ENCODE measurements around the gene KLHL25. TPM values are rescaled to one million over a fixed set of nuclear protein-coding genes. Genes with fewer than 3 reads are reported as not detected.

Gene KLHL25
- total RNA-seq, 1 donor from 2014 or later, result 4.0 TPM

DNA sequence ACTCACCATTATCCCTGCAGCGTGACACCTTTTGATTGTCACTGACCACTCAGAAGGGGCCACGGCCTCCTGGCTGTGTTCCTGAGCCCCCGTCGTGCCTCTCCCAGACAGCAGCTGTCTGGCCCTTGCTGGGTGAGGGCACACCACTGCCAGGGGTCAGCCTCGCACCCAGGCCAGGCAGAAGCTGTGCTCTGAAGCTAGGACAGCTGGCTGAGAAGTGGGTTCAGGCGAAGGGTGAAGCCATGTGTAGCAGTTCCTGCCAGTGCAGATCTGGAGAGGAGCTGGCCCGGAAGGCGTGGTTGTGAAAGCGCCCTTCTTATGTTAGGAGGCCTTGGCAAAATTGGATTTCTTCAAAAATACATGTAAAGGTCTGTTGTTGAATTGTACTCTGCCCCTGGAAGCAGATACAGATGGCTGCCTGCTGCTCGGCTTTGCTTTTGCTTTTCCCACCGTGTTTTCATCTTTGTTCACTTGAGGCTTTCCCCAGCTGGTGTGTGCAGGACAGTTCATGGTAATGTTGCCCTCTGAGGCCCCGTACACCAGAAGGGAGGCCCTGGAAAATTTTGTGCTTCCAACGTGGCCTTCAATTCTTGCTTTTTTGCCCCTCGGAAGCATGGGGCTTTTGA lies 49.1 kb downstream of the KLHL25 start:
- H3K36me3 ChIP-seq, result peaks cover 83% of the 10 kb centered on the region
- peak overlapping the region; percentile 2 for H3K27ac ChIP-seq (replicated peaks)
- no peak for TF ChIP-seq CTCF (IDR thresholded peaks at IDR 0.05; ENCODE audit: borderline replicate concordance)
- no peaks in the 10 kb centered on the region for H3K9me3 ChIP-seq (replicated peaks)
- DNase-seq, result no peak
- peaks cover 89% of the 10 kb centered on the region for H3K4me1 ChIP-seq
- intact Hi-C loops (cut with micrococcal nuclease), result no loop called here
- H3K27me3 ChIP-seq (ENCODE audit: low read depth), result no peaks in the 10 kb centered on the region
- H3K4me3 ChIP-seq, result no peak overlapping the region

DNA sequence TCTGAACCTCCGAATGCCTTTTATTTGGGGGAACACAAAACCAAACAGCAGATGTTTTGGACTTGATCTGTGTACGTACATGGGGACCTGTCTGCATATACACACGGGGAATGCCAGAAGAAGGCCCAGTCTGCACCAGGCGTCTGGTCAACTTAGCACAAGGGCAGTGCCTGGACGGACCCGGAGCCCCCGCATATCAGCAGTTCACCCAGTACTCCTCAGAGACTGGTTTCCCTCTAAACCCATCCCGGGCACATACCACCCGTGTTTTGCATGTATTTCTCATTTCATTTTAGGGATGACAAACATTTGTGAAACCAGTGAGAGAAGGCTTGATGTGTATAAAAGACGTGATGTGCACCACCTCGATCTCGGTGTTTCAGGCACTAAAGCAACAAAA lies 49.7 kb downstream of the KLHL25 start:
- H3K36me3 ChIP-seq, result peaks cover 88% of the 10 kb centered on the region
- no peaks in the 10 kb centered on the region for H3K27me3 ChIP-seq (ENCODE audit: low read depth)
- H3K4me3 ChIP-seq, result no peak overlapping the region
- TF ChIP-seq CTCF (IDR thresholded peaks at IDR 0.05; ENCODE audit: borderline replicate concordance), result no peak
- no peak overlapping the region for H3K27ac ChIP-seq (replicated peaks)
- DNase-seq, result no peak
- peaks cover 83% of the 10 kb centered on the region for H3K4me1 ChIP-seq
- H3K9me3 ChIP-seq (replicated peaks), result no peaks in the 10 kb centered on the region
- intact Hi-C loops (cut with micrococcal nuclease), result no loop called here

DNA sequence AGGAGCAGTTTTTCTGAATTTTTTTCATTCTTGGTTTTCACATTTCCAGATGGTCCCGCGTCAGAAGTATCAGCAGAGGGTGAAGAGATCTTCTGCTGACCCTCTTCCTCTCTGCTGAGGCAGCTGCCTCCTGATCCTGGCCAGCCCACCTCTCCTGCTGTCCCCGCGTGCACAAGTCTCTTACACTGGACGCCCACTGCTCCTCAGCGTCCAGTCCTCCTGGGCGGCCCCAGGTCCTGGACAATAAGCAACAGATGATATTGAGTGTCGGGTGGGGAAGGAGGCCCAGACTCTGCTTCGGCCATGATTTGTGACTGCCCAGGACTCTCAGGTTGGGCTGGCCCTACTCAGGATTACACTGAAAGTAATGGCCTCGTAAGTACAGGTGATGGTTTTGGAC lies 50.1 kb downstream of the KLHL25 start:
- Histone ChIP-seq H3K27ac (replicated peaks) (no peak overlapping the region), H3K4me3 (no peak overlapping the region), H3K27me3 (ENCODE audit: low read depth) (no peaks in the 10 kb centered on the region), H3K36me3 (peaks cover 91% of the 10 kb centered on the region), H3K9me3 (replicated peaks) (no peaks in the 10 kb centered on the region), H3K4me1 (peaks cover 78% of the 10 kb centered on the region)
- intact Hi-C loops (cut with micrococcal nuclease), result no loop called here
- no peak for DNase-seq
- no peak for TF ChIP-seq CTCF (IDR thresholded peaks at IDR 0.05; ENCODE audit: borderline replicate concordance)

DNA sequence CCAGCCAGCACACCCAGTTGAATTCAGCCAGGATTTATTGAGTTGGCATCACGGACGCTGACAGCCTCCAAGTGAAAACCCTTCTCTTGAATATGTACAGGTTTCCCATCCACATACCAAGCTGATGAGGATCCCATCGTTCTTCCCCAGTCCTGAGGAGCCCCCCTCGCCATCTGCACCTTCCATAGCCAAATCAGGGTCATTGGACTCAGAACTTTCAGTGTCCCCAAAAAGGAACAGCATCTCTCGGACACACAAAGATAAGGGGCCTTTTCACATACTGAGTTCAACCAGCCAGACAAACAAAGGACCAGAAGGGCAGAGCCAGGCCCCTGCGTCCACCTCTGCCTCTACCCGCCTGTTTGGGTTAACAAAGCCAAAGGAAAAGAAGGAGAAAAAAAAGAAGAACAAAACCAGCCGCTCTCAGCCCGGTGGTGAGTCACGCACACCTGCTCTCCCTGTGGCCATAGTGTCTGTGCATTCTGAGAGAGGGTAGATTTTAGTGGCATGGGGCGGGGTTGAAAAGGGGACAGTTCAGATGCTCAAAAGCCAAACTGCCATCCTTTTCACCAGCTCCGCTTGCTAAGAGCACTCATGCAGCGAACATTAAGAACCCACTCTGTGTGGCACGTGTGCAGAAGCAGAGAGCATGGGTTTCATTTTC lies 51.2 kb downstream of the KLHL25 start:
- Histone ChIP-seq H3K27ac (replicated peaks) (peak overlapping the region; percentile 34), H3K27me3 (ENCODE audit: low read depth) (no peaks in the 10 kb centered on the region), H3K36me3 (peaks cover 92% of the 10 kb centered on the region), H3K4me1 (peaks cover 68% of the 10 kb centered on the region), H3K9me3 (replicated peaks) (no peaks in the 10 kb centered on the region), H3K4me3 (no peak overlapping the region)
- intact Hi-C loops (cut with micrococcal nuclease), result no loop called here
- DNase-seq, result no peak
- no peak for TF ChIP-seq CTCF (IDR thresholded peaks at IDR 0.05; ENCODE audit: borderline replicate concordance)

- H3K36me3 ChIP-seq, result peaks cover 91% of the 10 kb centered on the region
- no peak overlapping the region for H3K4me3 ChIP-seq
- no peak for TF ChIP-seq CTCF (IDR thresholded peaks at IDR 0.05; ENCODE audit: borderline replicate concordance)
- H3K27me3 ChIP-seq (ENCODE audit: low read depth), result no peaks in the 10 kb centered on the region
- peaks cover 55% of the 10 kb centered on the region for H3K4me1 ChIP-seq
- no peaks in the 10 kb centered on the region for H3K9me3 ChIP-seq (replicated peaks)
- H3K27ac ChIP-seq (replicated peaks), result peak overlapping the region; percentile 25
- intact Hi-C loops (cut with micrococcal nuclease), result no loop called here
- DNase-seq, result no peak
These were observed 52.4 kb downstream of the KLHL25 start for GRCh38 chr15:85742186-85742821.

All from left ventricle myocardium inferior (tissue), 1 donor.